H1 (cell line): ENCODE data around the gene VIPR2. TPM values are rescaled to one million over a fixed set of nuclear protein-coding genes. Genes with fewer than 3 reads are reported as not detected.
"Not testable (repeated sequence)": the region's sequence is repeated elsewhere in the genome, so short reads cannot be mapped to it uniquely, and the experiment has no call there.

Source experiments
- CTCF ChIA-PET: fragments of 300-600 bp; sonication (Branson Sonifier 250); formaldehyde crosslinking; loops from one replicate; lab custom pipeline; 2021; ENCODE audit not compliant: partially characterized antibody; lab: Charles Lee
- POLR2A ChIA-PET: fragments of 300-600 bp; sonication (Branson Sonifier 250); formaldehyde crosslinking; loops from one replicate; lab custom pipeline; 2021; ENCODE audit warnings: inconsistent platforms; ENCODE audit not compliant: partially characterized antibody; lab: Charles Lee
- DNase-seq, 2 experiments: peaks; one replicate each; pipeline versions ENCODE4 v3.0.0 to v3.0.0-alpha.2; 2010 to 2022; ENCODE audit warnings: low spot score in 2 of 2, low read depth in 1 of 2, mixed read lengths in 1 of 2
- FAIRE-seq: peaks from 2 replicates; lab custom pipeline; 2011; peaks lifted over from hg19 to GRCh38; lab: Jason Lieb, UNC
- H2AFZ ChIP-seq: 2 replicates; pipeline ENCODE4 v1.8.1; 2012; ENCODE audit warnings: low read length, inconsistent platforms
- H2AK5ac ChIP-seq: 2 replicates; pipeline ENCODE4 v1.6.1; 2013; ENCODE audit warnings: low read depth, low read length
- H2BK120ac ChIP-seq: replicated peaks from 2 replicates; pipeline ENCODE3; 2013; ENCODE audit warnings: low read depth, low read length, inconsistent platforms
- H2BK12ac ChIP-seq: 2 replicates; pipeline ENCODE4 v1.6.1; 2013; ENCODE audit warnings: low read depth, low read length
- H2BK15ac ChIP-seq: 2 replicates; pipeline ENCODE4 v1.6.1; 2013; ENCODE audit warnings: low read length
- H2BK20ac ChIP-seq: 2 replicates; pipeline ENCODE4 v1.6.1; 2013; ENCODE audit warnings: low read length
- H2BK5ac ChIP-seq: 2 replicates; pipeline ENCODE4 v1.6.1; 2013; ENCODE audit warnings: low read depth, low read length
- H3K14ac ChIP-seq: 2 replicates; pipeline ENCODE4 v1.6.1; 2013; ENCODE audit warnings: inconsistent platforms; ENCODE audit not compliant: insufficient read length
- H3K18ac ChIP-seq: 2 replicates; pipeline ENCODE4 v1.6.1; 2013; ENCODE audit warnings: low read length; ENCODE audit errors: extremely low read depth
- H3K23ac ChIP-seq: 2 replicates; pipeline ENCODE4 v1.6.1; 2013; ENCODE audit warnings: inconsistent platforms; ENCODE audit not compliant: insufficient read length
- H3K23me2 ChIP-seq: 2 replicates; pipeline ENCODE4 v1.6.1; 2013; ENCODE audit warnings: low read depth, low read length
- H3K27ac ChIP-seq: 2 replicates; pipeline ENCODE4 v1.6.1; 2011; ENCODE audit warnings: low read depth, low read length, inconsistent platforms
- H3K27me3 ChIP-seq, 4 experiments: replicated peaks in 1 of 4; 1 replicate in 1 of 4; 2 replicates in 3 of 4; pipeline versions ENCODE4 v1.6.1 to v1.8.1; 2011 to 2013; ENCODE audit warnings: low read length in 3 of 4, mild to moderate bottlenecking in 3 of 4, inconsistent platforms in 2 of 4, mixed read lengths in 2 of 4, moderate library complexity in 1 of 4; ENCODE audit not compliant: control insufficient read depth in 3 of 4, insufficient read depth in 3 of 4; ENCODE audit errors: extremely low read depth in 1 of 4
- H3K36me3 ChIP-seq, 4 experiments: 2 replicates each; pipeline versions ENCODE4 v1.6.1 to v1.8.1; 2011 to 2013; ENCODE audit warnings: mild to moderate bottlenecking in 4 of 4, low read length in 3 of 4, moderate library complexity in 2 of 4, control low read depth in 1 of 4, inconsistent platforms in 1 of 4; ENCODE audit not compliant: insufficient read depth in 4 of 4, control insufficient read depth in 2 of 4
- H3K4ac ChIP-seq: replicated peaks from 2 replicates; pipeline ENCODE3; 2013; ENCODE audit warnings: low read length, low read depth, mixed read lengths, inconsistent platforms; ENCODE audit not compliant: insufficient read length
- H3K4me1 ChIP-seq, 4 experiments: replicated peaks in 1 of 4; 1 replicate in 1 of 4; 2 replicates in 3 of 4; pipeline versions ENCODE4 v1.6.1 to v1.8.1; 2011 to 2013; ENCODE audit warnings: low read length in 3 of 4, inconsistent platforms in 2 of 4, mixed read lengths in 1 of 4; ENCODE audit not compliant: insufficient read depth in 4 of 4, control insufficient read depth in 3 of 4
- H3K4me2 ChIP-seq, 2 experiments: 2 replicates each; pipeline versions ENCODE4 v1.6.1 to v1.8.1; 2011 to 2013; ENCODE audit warnings: low read depth in 2 of 2, low read length in 2 of 2, control low read depth in 1 of 2, inconsistent platforms in 1 of 2, mild to moderate bottlenecking in 1 of 2; ENCODE audit not compliant: insufficient read depth in 1 of 2
- H3K4me3 ChIP-seq, 4 experiments: fragments of 200-600, 300-600 bp in 1 of 4; sonication (generic), shearing (Covaris generic), sonication (Bioruptor Twin) in 1 of 4; 2 replicates each; pipeline versions ENCODE4 v1.5.1 to v1.8.1; 2011 to 2016; ENCODE audit warnings: low read length in 4 of 4, low read depth in 3 of 4, control low read depth in 2 of 4, inconsistent platforms in 2 of 4, mild to moderate bottlenecking in 2 of 4, mixed read lengths in 1 of 4, moderate library complexity in 1 of 4; ENCODE audit not compliant: insufficient read depth in 2 of 4; ENCODE audit errors: extremely low read depth in 1 of 4
- H3K56ac ChIP-seq: replicated peaks from 2 replicates; pipeline ENCODE3; 2013; ENCODE audit warnings: low read depth, mild to moderate bottlenecking, mixed read lengths, low read length, inconsistent platforms; ENCODE audit not compliant: insufficient read length
- H3K79me1 ChIP-seq: 2 replicates; pipeline ENCODE4 v1.6.1; 2013; ENCODE audit warnings: low read depth, low read length, control low read depth
- H3K79me2 ChIP-seq, 2 experiments: 2 replicates each; pipeline versions ENCODE4 v1.6.1 to v1.8.1; 2012 to 2013; ENCODE audit warnings: low read length in 2 of 2, mild to moderate bottlenecking in 2 of 2, inconsistent platforms in 1 of 2; ENCODE audit not compliant: insufficient read depth in 2 of 2, control insufficient read depth in 1 of 2
- H3K9ac ChIP-seq, 4 experiments: replicated peaks in 1 of 4; 1 replicate in 1 of 4; 2 replicates in 3 of 4; pipeline versions ENCODE4 v1.6.1 to v1.8.1; 2011 to 2013; ENCODE audit warnings: low read depth in 3 of 4, low read length in 3 of 4, control low read depth in 2 of 4, mild to moderate bottlenecking in 2 of 4, moderate library complexity in 2 of 4, inconsistent platforms in 1 of 4; ENCODE audit errors: extremely low read depth in 1 of 4
- H3K9me3 ChIP-seq, 2 experiments: 2 replicates each; pipeline versions ENCODE4 v1.6.1 to v1.8.1; 2012 to 2013; ENCODE audit warnings: mild to moderate bottlenecking in 2 of 2, moderate library complexity in 2 of 2, control low read depth in 1 of 2, inconsistent platforms in 1 of 2, low read depth in 1 of 2, low read length in 1 of 2, mixed read lengths in 1 of 2; ENCODE audit not compliant: insufficient read depth in 2 of 2
- H4K20me1 ChIP-seq, 2 experiments: replicated peaks in 1 of 2; 2 replicates each; pipeline versions ENCODE3 to v1.8.1; 2011 to 2013; ENCODE audit warnings: inconsistent platforms in 2 of 2, low read length in 2 of 2, mild to moderate bottlenecking in 1 of 2; ENCODE audit not compliant: insufficient read depth in 2 of 2, control insufficient read depth in 1 of 2
- H4K5ac ChIP-seq: 2 replicates; pipeline ENCODE4 v1.6.1; 2013; ENCODE audit warnings: low read length, low read depth, mixed read lengths, inconsistent platforms; ENCODE audit not compliant: insufficient read length
- H4K8ac ChIP-seq: 2 replicates; pipeline ENCODE4 v1.8.0; 2013; ENCODE audit warnings: mild to moderate bottlenecking, moderate library complexity, low read length, inconsistent platforms; ENCODE audit not compliant: insufficient read depth; ENCODE audit errors: extremely low read depth
- H4K91ac ChIP-seq: replicated peaks from 2 replicates; pipeline ENCODE3; 2013; ENCODE audit warnings: low read length, mixed read lengths, inconsistent platforms; ENCODE audit not compliant: insufficient read length
- CTCF ChIP-seq, 3 experiments: IDR thresholded peaks; 1 replicate in 2 of 3; 2 replicates in 1 of 3; pipeline versions ENCODE4 v1.5.1 to v1.6.1; 2011; ENCODE audit warnings: low read length in 3 of 3, mild to moderate bottlenecking in 3 of 3, inconsistent platforms in 2 of 3, low read depth in 1 of 3, moderate library complexity in 1 of 3; ENCODE audit not compliant: insufficient read depth in 1 of 3; ENCODE audit errors: control extremely low read depth in 1 of 3
- HDAC2 ChIP-seq, 2 experiments: fragments of 300-600 bp in 1 of 2; sonication (generic) in 1 of 2; IDR thresholded peaks; 2 replicates each; pipeline ENCODE4 v1.6.1; 2011 to 2012; ENCODE audit warnings: low read depth in 2 of 2, low read length in 2 of 2, mild to moderate bottlenecking in 2 of 2, moderate library complexity in 2 of 2, borderline replicate concordance in 1 of 2, inconsistent platforms in 1 of 2
- JUND ChIP-seq: IDR thresholded peaks from 2 replicates; pipeline ENCODE4 v1.6.1; 2011; ENCODE audit warnings: mild to moderate bottlenecking, improper control_type of control experiment, low read length
- KDM5A ChIP-seq: fragments of 200-600 bp; IDR thresholded peaks from 2 replicates; pipeline ENCODE4 v1.7.1; 2012; ENCODE audit warnings: mild to moderate bottlenecking, low read length, inconsistent platforms, mixed read lengths
- RAD21 ChIP-seq, 2 experiments: IDR thresholded peaks in 1 of 2; conservative IDR thresholded peaks in 1 of 2; 2 replicates each; pipeline ENCODE4 v1.6.1; 2011; ENCODE audit warnings: low read depth in 2 of 2, low read length in 2 of 2, improper control_type of control experiment in 1 of 2, inconsistent platforms in 1 of 2, mild to moderate bottlenecking in 1 of 2, moderate library complexity in 1 of 2
- SIRT6 ChIP-seq: IDR thresholded peaks from one replicate; pipeline ENCODE4 v1.7.1; 2012; ENCODE audit warnings: low read length, inconsistent platforms
- WGBS, 2 experiments: shearing (Covaris generic) in 1 of 2; methylation state at CpG; one replicate each; pipeline versions ENCODE4 v1.1.6 to v1.1.7; 2013 to 2015; ENCODE audit warnings: low lambda C conversion rate in 2 of 2, mixed read lengths in 2 of 2, inconsistent platforms in 1 of 2, low coverage in 1 of 2, missing lambda C conversion rate in 1 of 2; ENCODE audit not compliant: insufficient replicate concordance in 2 of 2, insufficient coverage in 1 of 2, insufficient read length in 1 of 2; ENCODE audit errors: extremely low coverage in 1 of 2, missing lambda C conversion rate in 1 of 2; 5-methylcytosine and 5-hydroxymethylcytosine counted together
- polyA plus RNA-seq, 7 experiments: library from polyadenylated mRNA; depleted of rRNA in 3 of 7; stranded (reverse) in 5 of 7; unstranded in 2 of 7; fragments of >200 nt in 5 of 7; fragments of 200-250 nt in 2 of 7; gene quantifications; 1 replicate in 5 of 7; 2 replicates in 1 of 7; 4 replicates in 1 of 7; pipeline versions ENCODE4 v1.2.1 to v1.2.3, GENCODE V29; 2011 to 2013; ENCODE audit warnings: missing spikeins in 2 of 7, mixed read lengths in 2 of 7
- total RNA-seq: library from RNA; stranded (reverse); fragmentation: NEBNext Ultra II Directional; extraction: Animal tissue kit (Norgen Biotek cat#: 25700); gene quantifications from 2 replicates; pipeline ENCODE4 v1.2.1, GENCODE V29; 2021

Gene VIPR2
- total and polyA plus RNA-seq, 2 of the 8 experiments (the other 6 are each of a cell fraction or from before 2014, with no cell fraction given), result 2.4 to 6.3 TPM

- no peak for TF ChIP-seq SIRT6
- TF ChIP-seq KDM5A, result no peak
- TF ChIP-seq JUND, result no peak
- TF ChIP-seq RAD21 (IDR thresholded peaks at IDR 0.05 in 1 of 2, conservative IDR thresholded peaks at IDR 0.05 in 1 of 2; ENCODE audit: low read depth in 2 of 2, low read length in 2 of 2), result no peak
- no peak for TF ChIP-seq HDAC2 (IDR thresholded peaks at IDR 0.05; ENCODE audit: borderline replicate concordance in 1 of 2, low read depth in 2 of 2, low read length in 2 of 2)
- TF ChIP-seq CTCF (IDR thresholded peaks at IDR 0.05; ENCODE audit: control extremely low read depth in 1 of 3, insufficient read depth in 1 of 3, low read depth in 1 of 3, low read length in 3 of 3), result no peak
Measured at GRCh38 chr7:158999496-158999895, 145.2 kb downstream of the VIPR2 start (continued).

- H2BK12ac ChIP-seq, H3K18ac ChIP-seq, POLR2A ChIA-PET, H3K79me1 ChIP-seq, H2BK15ac ChIP-seq, H4K8ac ChIP-seq, H3K56ac ChIP-seq, H4K5ac ChIP-seq, H4K91ac ChIP-seq, H2AK5ac ChIP-seq, H3K23me2 ChIP-seq, H3K4me3 ChIP-seq, H4K20me1 ChIP-seq, H3K27ac ChIP-seq, H2AFZ ChIP-seq, H2BK120ac ChIP-seq, H2BK20ac ChIP-seq, DNase-seq, H3K23ac ChIP-seq, CTCF ChIA-PET, H2BK5ac ChIP-seq, FAIRE-seq, H3K4me1 ChIP-seq, H3K4ac ChIP-seq, H3K4me2 ChIP-seq, H3K14ac ChIP-seq, H3K9ac ChIP-seq, H3K36me3 ChIP-seq, H3K79me2 ChIP-seq, H3K9me3 ChIP-seq: not testable (repeated sequence)
- peaks cover 10 to 37% (median 28%) of the 10 kb centered on the region in 4 experiments for H3K27me3 ChIP-seq
- WGBS, 2 experiments, result no CpG with 5 or more reads among the region's 9 CpGs
Measured at GRCh38 chr7:158998261-158998660, 146.4 kb downstream of the VIPR2 start.
